Measurements from ENCODE around the gene PLEKHG7. TPM values are rescaled to one million over a fixed set of nuclear protein-coding genes. Genes with fewer than 3 reads are reported as not detected.
"Not testable (repeated sequence)": the region's sequence is repeated elsewhere in the genome, so short reads cannot be mapped to it uniquely, and the experiment has no call there.

PLEKHG7 gene
- total RNA-seq, 1 donor from 2014 or later = not detected

DNA sequence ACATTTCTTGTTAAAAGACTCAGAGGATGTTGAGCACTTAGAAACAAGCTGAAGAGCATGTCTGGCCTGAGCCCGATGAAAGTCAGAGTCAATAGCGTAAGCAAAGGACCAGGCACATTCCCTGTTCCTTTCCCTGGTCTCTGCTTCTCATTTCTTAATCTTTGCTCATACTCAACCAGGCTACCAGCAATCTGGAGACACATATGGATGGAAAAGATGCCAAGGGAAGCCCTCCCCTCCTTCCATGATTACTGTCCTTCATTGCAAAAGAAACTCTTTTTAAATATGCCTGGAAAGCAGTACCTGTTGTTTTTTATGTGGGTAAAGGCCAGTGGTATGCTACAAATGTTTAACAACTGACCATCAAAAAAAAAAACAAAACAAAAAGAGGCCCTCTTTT is 44.2 kb upstream of the PLEKHG7 start:
- Mint-ChIP-seq H3K27me3 (ENCODE audit: low read depth) (no peaks in the 10 kb centered on the region), H3K4me3 (ENCODE audit: unreplicated experiment) (no peak overlapping the region), H3K36me3 (ENCODE audit: low read depth) (no peaks in the 10 kb centered on the region), H3K9me3 (ENCODE audit: low read depth) (no peaks in the 10 kb centered on the region), H3K27ac (ENCODE audit: unreplicated experiment) (no peak overlapping the region), H3K4me1 (ENCODE audit: low read depth) (no peaks in the 10 kb centered on the region)
- DNase-seq (ENCODE audit: low spot score) = no peak
- TF ChIP-seq, protein P1, sequence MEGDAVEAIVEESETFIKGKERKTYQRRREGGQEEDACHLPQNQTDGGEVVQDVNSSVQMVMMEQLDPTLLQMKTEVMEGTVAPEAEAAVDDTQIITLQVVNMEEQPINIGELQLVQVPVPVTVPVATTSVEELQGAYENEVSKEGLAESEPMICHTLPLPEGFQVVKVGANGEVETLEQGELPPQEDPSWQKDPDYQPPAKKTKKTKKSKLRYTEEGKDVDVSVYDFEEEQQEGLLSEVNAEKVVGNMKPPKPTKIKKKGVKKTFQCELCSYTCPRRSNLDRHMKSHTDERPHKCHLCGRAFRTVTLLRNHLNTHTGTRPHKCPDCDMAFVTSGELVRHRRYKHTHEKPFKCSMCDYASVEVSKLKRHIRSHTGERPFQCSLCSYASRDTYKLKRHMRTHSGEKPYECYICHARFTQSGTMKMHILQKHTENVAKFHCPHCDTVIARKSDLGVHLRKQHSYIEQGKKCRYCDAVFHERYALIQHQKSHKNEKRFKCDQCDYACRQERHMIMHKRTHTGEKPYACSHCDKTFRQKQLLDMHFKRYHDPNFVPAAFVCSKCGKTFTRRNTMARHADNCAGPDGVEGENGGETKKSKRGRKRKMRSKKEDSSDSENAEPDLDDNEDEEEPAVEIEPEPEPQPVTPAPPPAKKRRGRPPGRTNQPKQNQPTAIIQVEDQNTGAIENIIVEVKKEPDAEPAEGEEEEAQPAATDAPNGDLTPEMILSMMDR (IDR thresholded peaks at IDR 0.05) = no peak

- Mint-ChIP-seq H3K27me3 (ENCODE audit: low read depth) (no peaks in the 10 kb centered on the region), H3K9me3 (ENCODE audit: low read depth) (no peaks in the 10 kb centered on the region), H3K4me3 (ENCODE audit: unreplicated experiment) (no peak overlapping the region), H3K4me1 (ENCODE audit: low read depth) (no peaks in the 10 kb centered on the region), H3K27ac (ENCODE audit: unreplicated experiment) (no peak overlapping the region), H3K36me3 (ENCODE audit: low read depth) (no peaks in the 10 kb centered on the region)
- no peak for DNase-seq (ENCODE audit: low spot score)
- TF ChIP-seq, protein P1 (IDR thresholded peaks at IDR 0.05) = no peak
Measured at GRCh38 chr12:92661269-92661668, 41.5 kb upstream of the PLEKHG7 start.

- Mint-ChIP-seq H3K4me3 (ENCODE audit: unreplicated experiment) (no peak overlapping the region), H3K27ac (ENCODE audit: unreplicated experiment) (no peak overlapping the region), H3K27me3 (ENCODE audit: low read depth) (peaks cover 2% of the 10 kb centered on the region), H3K36me3 (ENCODE audit: low read depth) (no peaks in the 10 kb centered on the region), H3K4me1 (ENCODE audit: low read depth) (no peaks in the 10 kb centered on the region), H3K9me3 (ENCODE audit: low read depth) (no peaks in the 10 kb centered on the region)
- TF ChIP-seq, protein P1 (IDR thresholded peaks at IDR 0.05) = no peak
- no peak for DNase-seq (ENCODE audit: low spot score)
Measured at GRCh38 chr12:92665496-92665895, 37.3 kb upstream of the PLEKHG7 start.

- H3K27ac Mint-ChIP-seq (ENCODE audit: unreplicated experiment) = no peak overlapping the region
- no peak for DNase-seq (ENCODE audit: low spot score)
- peaks cover 2% of the 10 kb centered on the region for H3K27me3 Mint-ChIP-seq (ENCODE audit: low read depth)
- H3K36me3 Mint-ChIP-seq (ENCODE audit: low read depth) = no peaks in the 10 kb centered on the region
- no peaks in the 10 kb centered on the region for H3K9me3 Mint-ChIP-seq (ENCODE audit: low read depth)
- H3K4me3 Mint-ChIP-seq (ENCODE audit: unreplicated experiment) = no peak overlapping the region
- H3K4me1 Mint-ChIP-seq (ENCODE audit: low read depth) = no peaks in the 10 kb centered on the region
- TF ChIP-seq, protein P1 (IDR thresholded peaks at IDR 0.05) = no peak
Measured at GRCh38 chr12:92668739-92669138, 34.0 kb upstream of the PLEKHG7 start.

GRCh38 chr12:92671524-92671923 is 31.3 kb upstream of the PLEKHG7 start:
- not testable (repeated sequence) for H3K36me3 Mint-ChIP-seq (ENCODE audit: low read depth); H3K27me3 Mint-ChIP-seq (ENCODE audit: low read depth); DNase-seq (ENCODE audit: low spot score); H3K4me1 Mint-ChIP-seq (ENCODE audit: low read depth); H3K4me3 Mint-ChIP-seq (ENCODE audit: unreplicated experiment); H3K9me3 Mint-ChIP-seq (ENCODE audit: low read depth); H3K27ac Mint-ChIP-seq (ENCODE audit: unreplicated experiment)

- Mint-ChIP-seq H3K9me3 (ENCODE audit: low read depth) (no peaks in the 10 kb centered on the region), H3K4me1 (ENCODE audit: low read depth) (no peaks in the 10 kb centered on the region), H3K4me3 (ENCODE audit: unreplicated experiment) (no peak overlapping the region), H3K27me3 (ENCODE audit: low read depth) (peaks cover 2% of the 10 kb centered on the region), H3K27ac (ENCODE audit: unreplicated experiment) (no peak overlapping the region), H3K36me3 (ENCODE audit: low read depth) (no peaks in the 10 kb centered on the region)
- TF ChIP-seq, protein P1 (IDR thresholded peaks at IDR 0.05) = no peak
- DNase-seq (ENCODE audit: low spot score) = no peak
Measured at GRCh38 chr12:92673756-92674155, 29.0 kb upstream of the PLEKHG7 start.
